Activated CD4-positive, alpha-beta T cell treated with anti-CD3 and anti-CD28 coated beads for 36 hours (primary cell): ENCODE data around the gene RAPGEF3. TPM values are rescaled to one million over a fixed set of nuclear protein-coding genes. Genes with fewer than 3 reads are reported as not detected.

Source experiments
- ATAC-seq: fragments of 200-7000 bp; cut with Tn5 transposase; one replicate; pipeline ENCODE4 v1.10.0; 2021; ENCODE audit warnings: mild to moderate bottlenecking, moderate library complexity
- CTCF ChIA-PET: fragments of 350-600 bp; sonication (Branson Sonifier 250); formaldehyde crosslinking; loops from one replicate; lab custom pipeline; 2021; ENCODE audit warnings: antibody characterized with exemption; lab: Charles Lee
- POLR2A ChIA-PET: fragments of 350-600 bp; sonication (Branson Sonifier 250); formaldehyde crosslinking; loops from one replicate; lab custom pipeline; 2021; ENCODE audit warnings: antibody characterized with exemption, inconsistent platforms; lab: Charles Lee
- DNase-seq: peaks from one replicate; pipeline ENCODE4 v3.0.0-alpha.2; 2020
- H3K27ac Mint-ChIP-seq: one replicate; pipeline ENCODE4 v1.8.0; 2021; ENCODE audit warnings: mixed read lengths
- H3K27me3 Mint-ChIP-seq: one replicate; pipeline ENCODE4 v1.8.0; 2021; ENCODE audit warnings: mixed read lengths
- H3K36me3 Mint-ChIP-seq: one replicate; pipeline ENCODE4 v1.8.0; 2021; ENCODE audit warnings: low read depth, mixed read lengths
- H3K4me1 Mint-ChIP-seq: one replicate; pipeline ENCODE4 v1.8.0; 2021; ENCODE audit warnings: mixed read lengths
- H3K4me3 Mint-ChIP-seq: one replicate; pipeline ENCODE4 v1.8.0; 2021; ENCODE audit warnings: mild to moderate bottlenecking, moderate library complexity, mixed read lengths
- H3K9me3 Mint-ChIP-seq: one replicate; pipeline ENCODE4 v1.8.0; 2021; ENCODE audit warnings: low read depth, mixed read lengths
- intact Hi-C, 2 experiments: fragments of 100-400 bp; cut with DNase I in 1 of 2; cut with micrococcal nuclease in 1 of 2; formaldehyde crosslinking; loops; one replicate each; pipeline versions ENCODE4 v1.14.2 to v1.15.1; 2022 to 2024; cut with DNase I, micrococcal nuclease
- total RNA-seq, 2 experiments: library from RNA; stranded (reverse); gene quantifications; one replicate each; pipeline ENCODE4 v1.2.3, GENCODE V29; 2021

RAPGEF3 gene
- total RNA-seq, 2 experiments from 2014 or later: 0.43 to 0.83 TPM

- intact Hi-C loops: no loop called here
- ChIA-PET CTCF (interaction anchor here (0.8 to 2.2 kb wide), 7 partner anchors 11 to 76 kb away, joined by 3 to 12 read pairs (median 3); no protein-coding TSS in a partner anchor), POLR2A (no interaction called here)
- peaks cover 27% of the 10 kb centered on the region for H3K4me1 Mint-ChIP-seq
- no peaks in the 10 kb centered on the region for H3K9me3 Mint-ChIP-seq
- DNase-seq: no peak
- no peaks in the 10 kb centered on the region for H3K27me3 Mint-ChIP-seq
- H3K4me3 Mint-ChIP-seq: no peak overlapping the region
- no peak for ATAC-seq
- peaks cover 76% of the 10 kb centered on the region for H3K36me3 Mint-ChIP-seq
- H3K27ac Mint-ChIP-seq: no peak overlapping the region
These were observed 32.1 kb upstream of the RAPGEF3 start for GRCh38 chr12:47790676-47791350.

DNA sequence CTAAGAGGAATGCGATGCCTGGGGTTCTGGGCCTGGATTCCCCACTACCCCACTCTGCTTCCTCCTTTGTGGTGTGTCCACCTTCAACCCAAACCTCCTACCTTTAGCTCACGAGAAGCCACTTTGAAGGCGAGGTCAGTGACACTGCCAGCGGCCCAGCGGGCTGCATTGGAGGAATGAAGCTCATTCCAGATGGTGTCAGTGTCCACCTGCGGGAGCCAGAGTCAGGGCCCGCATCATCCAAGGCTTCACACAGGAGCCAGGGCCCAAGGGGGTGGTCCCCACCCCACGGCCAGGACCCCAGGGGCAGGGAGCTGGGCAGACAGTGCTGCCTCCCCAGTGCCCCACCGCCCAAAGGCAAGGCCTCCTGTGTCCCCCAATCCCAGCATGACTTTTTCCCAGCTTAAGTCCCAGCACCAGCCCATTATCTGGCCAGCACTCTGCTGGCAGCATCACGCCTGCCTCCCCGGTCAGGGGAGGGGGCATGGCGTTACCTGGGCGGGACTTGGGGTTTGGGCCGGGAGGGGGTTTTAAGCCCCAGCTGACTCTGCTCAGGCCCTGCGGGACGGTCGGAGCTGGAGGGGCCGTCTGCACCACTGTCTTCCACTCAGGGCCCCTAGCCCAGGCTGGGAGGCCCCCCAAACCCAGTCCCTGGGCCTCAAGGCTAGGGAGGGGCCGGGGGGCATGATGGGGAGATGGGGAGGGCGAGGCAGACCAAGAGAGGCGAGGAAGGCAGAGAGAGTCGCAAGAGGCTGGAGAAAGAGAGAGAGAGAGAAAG, 31.2 kb upstream of the RAPGEF3 start:
- H3K36me3 Mint-ChIP-seq: peaks cover 81% of the 10 kb centered on the region
- CTCF ChIA-PET: interaction anchor here (0.8 to 2.4 kb wide), 8 partner anchors 9 to 75 kb away, joined by 3 to 12 read pairs (median 3); no protein-coding TSS in a partner anchor

GRCh38 chr12:47789141-47789540, 30.5 kb upstream of the RAPGEF3 start:
- H3K9me3 Mint-ChIP-seq: no peaks in the 10 kb centered on the region
- H3K27me3 Mint-ChIP-seq: no peaks in the 10 kb centered on the region
- ChIA-PET CTCF (interaction anchor here (0.6 to 2.5 kb wide), 7 partner anchors 9 to 1990 kb away, joined by 3 to 12 read pairs (median 5); no protein-coding TSS in a partner anchor), POLR2A (no interaction called here)
- H3K4me3 Mint-ChIP-seq: no peak overlapping the region
- intact Hi-C loops: no loop called here
- DNase-seq (no peak), ATAC-seq (no peak)
- H3K4me1 Mint-ChIP-seq: peaks cover 29% of the 10 kb centered on the region
- peaks cover 81% of the 10 kb centered on the region for H3K36me3 Mint-ChIP-seq
- H3K27ac Mint-ChIP-seq: peak overlapping the region; percentile 74

More for the DNA sequence above, 31.2 kb upstream of the RAPGEF3 start:
- H3K4me3 Mint-ChIP-seq: no peak overlapping the region
- POLR2A ChIA-PET: no interaction called here
- H3K4me1 Mint-ChIP-seq: peaks cover 27% of the 10 kb centered on the region
- no peaks in the 10 kb centered on the region for H3K9me3 Mint-ChIP-seq
- H3K27ac Mint-ChIP-seq: no peak overlapping the region
- intact Hi-C loops: no loop called here
- ATAC-seq: no peak
- no peaks in the 10 kb centered on the region for H3K27me3 Mint-ChIP-seq
- DNase-seq: no peak

GRCh38 chr12:47787596-47788319, 29.1 kb upstream of the RAPGEF3 start:
- CTCF ChIA-PET: interaction anchor here (0.6 to 2.5 kb wide), 7 partner anchors 10 to 53 kb away, joined by 3 to 11 read pairs (median 4); no protein-coding TSS in a partner anchor
- ATAC-seq (no peak), DNase-seq (no peak)
- Mint-ChIP-seq H3K4me1 (peaks cover 29% of the 10 kb centered on the region), H3K4me3 (no peak overlapping the region), H3K9me3 (no peaks in the 10 kb centered on the region), H3K27me3 (no peaks in the 10 kb centered on the region), H3K36me3 (peaks cover 82% of the 10 kb centered on the region), H3K27ac (peak overlapping the region; percentile 78)
- POLR2A ChIA-PET: no interaction called here
- intact Hi-C loops: no loop called here

GRCh38 chr12:47786662-47787280, 28.1 kb upstream of the RAPGEF3 start:
- Mint-ChIP-seq H3K4me3 (no peak overlapping the region), H3K27me3 (no peaks in the 10 kb centered on the region)

GRCh38 chr12:47785887-47786661, 27.4 kb upstream of the RAPGEF3 start:
- H3K4me1 Mint-ChIP-seq: peaks cover 32% of the 10 kb centered on the region
- H3K9me3 Mint-ChIP-seq: no peaks in the 10 kb centered on the region
- no peak overlapping the region for H3K4me3 Mint-ChIP-seq
- H3K36me3 Mint-ChIP-seq: peaks cover 73% of the 10 kb centered on the region
- CTCF ChIA-PET: interaction anchor here (0.5 to 1.6 kb wide), 8 partner anchors 9 to 68 kb away, joined by 3 to 6 read pairs (median 4); no protein-coding TSS in a partner anchor
- DNase-seq: no peak
- no peaks in the 10 kb centered on the region for H3K27me3 Mint-ChIP-seq
- peak overlapping the region; percentile 78 for H3K27ac Mint-ChIP-seq
- POLR2A ChIA-PET: interaction anchor here (0.6 to 0.9 kb wide), 2 partner anchors 13 to 48 kb away, joined by 3 to 5 read pairs; partner anchors contain the start of gene SLC48A1
- intact Hi-C loops: no loop called here
- ATAC-seq: peak; percentile 36

More at GRCh38 chr12:47786662-47787280, 28.1 kb upstream of the RAPGEF3 start:
- Mint-ChIP-seq H3K9me3 (no peaks in the 10 kb centered on the region), H3K36me3 (peaks cover 75% of the 10 kb centered on the region), H3K4me1 (peaks cover 32% of the 10 kb centered on the region), H3K27ac (peak overlapping the region; percentile 78)
- no peak for ATAC-seq
- CTCF ChIA-PET: interaction anchor here (0.5 to 2.5 kb wide), 10 partner anchors 16 to 68 kb away, joined by 3 to 11 read pairs (median 4); no protein-coding TSS in a partner anchor
- DNase-seq: no peak
- intact Hi-C loops: no loop called here
- POLR2A ChIA-PET: interaction anchor here (0.6 to 0.9 kb wide), 2 partner anchors 13 to 47 kb away, joined by 3 to 5 read pairs; partner anchors contain the start of gene SLC48A1

DNA sequence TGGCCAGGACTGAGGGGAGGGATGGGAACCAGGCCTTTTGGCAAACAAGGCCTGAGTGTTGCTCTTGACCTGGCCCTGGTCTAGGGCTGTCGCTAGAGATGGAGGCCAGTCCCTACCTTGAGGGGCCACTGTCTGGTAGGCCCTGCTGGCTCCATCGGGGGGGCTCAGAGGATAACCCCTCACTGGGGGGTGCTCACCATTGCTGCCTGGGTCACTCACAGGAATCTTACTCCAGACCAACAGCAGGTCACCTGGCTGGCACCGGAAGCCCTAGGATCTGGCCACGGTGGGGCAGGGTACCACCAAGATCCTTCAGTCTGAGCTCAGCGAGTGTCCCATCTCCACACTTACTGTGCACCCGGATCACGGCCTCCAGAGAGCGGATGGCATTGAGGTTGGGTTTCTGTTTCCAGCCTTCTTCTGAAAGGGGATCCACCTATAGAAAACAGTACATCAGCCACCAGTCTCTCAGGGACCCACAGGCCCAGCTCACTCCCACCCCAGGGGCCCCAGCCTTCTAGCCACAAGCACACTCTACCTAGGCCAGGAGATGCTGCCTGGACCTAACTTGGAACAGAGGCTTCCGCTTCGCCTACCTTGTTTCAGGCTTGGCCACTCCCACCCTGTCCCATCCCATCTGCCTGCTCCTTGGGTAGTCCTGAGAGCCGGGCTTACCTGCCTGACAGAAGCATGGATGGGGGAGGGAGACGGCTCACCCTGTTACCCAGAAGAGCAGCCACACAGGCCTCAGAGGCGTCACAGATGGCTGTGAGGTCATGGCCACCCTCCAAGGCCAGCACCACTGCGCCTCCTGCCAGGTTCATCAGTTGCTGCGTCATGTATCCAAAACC, 26.6 kb upstream of the RAPGEF3 start:
- CTCF ChIA-PET: interaction anchor here (0.6 to 1.6 kb wide), 8 partner anchors 9 to 67 kb away, joined by 3 to 6 read pairs (median 4); no protein-coding TSS in a partner anchor
- DNase-seq (no peak), ATAC-seq (no peak)
- peak overlapping the region; percentile 78 for H3K27ac Mint-ChIP-seq
- POLR2A ChIA-PET: interaction anchor here (0.9 kb wide), 1 partner anchor 49 kb away, joined by 3 read pairs; no protein-coding TSS in a partner anchor
- H3K9me3 Mint-ChIP-seq: no peaks in the 10 kb centered on the region
- H3K4me3 Mint-ChIP-seq: no peak overlapping the region
- intact Hi-C loops: no loop called here
- peaks cover 32% of the 10 kb centered on the region for H3K4me1 Mint-ChIP-seq
- H3K36me3 Mint-ChIP-seq: peaks cover 66% of the 10 kb centered on the region
- no peaks in the 10 kb centered on the region for H3K27me3 Mint-ChIP-seq

DNA sequence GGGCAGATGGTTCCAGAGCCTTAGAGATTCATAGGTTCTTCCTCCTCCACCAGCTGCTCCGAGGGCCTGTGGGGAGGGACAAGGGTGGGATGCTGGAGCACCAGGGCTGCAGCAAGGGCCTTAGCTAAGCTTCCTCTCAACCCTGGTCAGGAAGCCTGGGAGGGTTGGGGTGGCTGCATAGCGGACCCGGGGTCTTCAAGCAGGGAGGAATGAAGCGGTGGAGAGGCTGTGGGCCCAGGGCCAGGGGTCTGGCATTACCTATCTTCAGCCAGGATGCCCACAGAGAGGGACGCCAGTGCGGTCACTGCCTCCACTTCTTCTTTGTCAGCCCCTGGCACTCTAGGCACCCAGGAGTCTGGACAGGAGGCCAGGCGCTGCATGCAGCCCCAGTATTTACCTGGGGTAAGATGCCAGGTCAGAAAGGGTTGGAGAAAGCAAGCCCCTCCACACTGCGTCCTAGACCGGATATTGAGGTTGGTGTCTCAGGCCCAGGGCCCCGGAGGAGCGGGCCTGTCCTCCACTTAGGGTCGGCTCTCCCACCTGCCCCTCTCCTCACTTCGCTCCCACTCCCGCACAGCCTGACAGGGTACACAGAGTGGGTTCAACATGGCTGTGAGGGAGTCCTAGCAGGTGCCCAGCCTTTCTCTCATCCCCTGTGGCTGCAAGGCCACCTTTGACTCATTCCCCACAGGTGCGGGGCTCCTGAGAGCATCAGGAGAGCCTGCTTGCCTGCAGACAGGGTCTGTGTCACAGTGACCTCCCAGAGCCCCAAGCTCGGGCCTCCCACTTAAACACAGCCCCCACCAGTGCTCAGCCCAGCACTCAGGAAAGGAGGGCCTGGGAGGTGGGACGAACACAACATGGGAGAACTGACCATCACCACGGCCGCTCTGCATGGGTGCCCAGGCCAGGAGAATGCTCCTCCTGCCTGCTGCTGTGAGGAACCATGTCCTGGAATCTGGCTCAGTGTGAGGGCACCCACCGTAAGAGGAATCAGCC, 25.4 kb upstream of the RAPGEF3 start:
- peaks cover 34% of the 10 kb centered on the region for H3K4me1 Mint-ChIP-seq
- ChIA-PET POLR2A (no interaction called here), CTCF (interaction anchor here (0.9 to 1.0 kb wide), 2 partner anchors 23 to 54 kb away, joined by 3 to 5 read pairs; no protein-coding TSS in a partner anchor)
- intact Hi-C loops: no loop called here
- peaks cover 59% of the 10 kb centered on the region for H3K36me3 Mint-ChIP-seq
- no peak overlapping the region for H3K4me3 Mint-ChIP-seq
- no peaks in the 10 kb centered on the region for H3K9me3 Mint-ChIP-seq
- DNase-seq (no peak), ATAC-seq (no peak)
- H3K27ac Mint-ChIP-seq: peak overlapping the region; percentile 78
- H3K27me3 Mint-ChIP-seq: no peaks in the 10 kb centered on the region
